Mesenchymal stem cell (in vitro differentiated cells and primary cell): Measurements from ENCODE around the gene IL3.

ENCODE experiments used
- DNase-seq: peaks from one replicate; pipeline ENCODE4 v3.0.0-alpha.2; 2013
- H2AFZ ChIP-seq: one replicate; pipeline ENCODE4 v1.6.1; 2013; ENCODE audit warnings: low read depth, mild to moderate bottlenecking, control low read depth, inconsistent platforms, low read length, moderate library complexity
- H2AK5ac ChIP-seq: 2 replicates; pipeline ENCODE4 v1.6.1; 2013; ENCODE audit warnings: low read length, moderate library complexity, mild to moderate bottlenecking, inconsistent platforms; ENCODE audit not compliant: severe bottlenecking
- H2BK120ac ChIP-seq: one replicate; pipeline ENCODE4 v1.6.1; 2013; ENCODE audit warnings: low read depth, mild to moderate bottlenecking, inconsistent platforms, low read length, moderate library complexity
- H2BK12ac ChIP-seq, 2 experiments: one replicate each; pipeline ENCODE4 v1.6.1; 2013; ENCODE audit warnings: inconsistent platforms in 2 of 2, low read length in 2 of 2, mild to moderate bottlenecking in 2 of 2, moderate library complexity in 2 of 2, control low read depth in 1 of 2
- H2BK15ac ChIP-seq: one replicate; pipeline ENCODE4 v1.6.1; 2013; ENCODE audit warnings: mild to moderate bottlenecking, low read depth, inconsistent platforms; ENCODE audit not compliant: poor library complexity, severe bottlenecking
- H2BK5ac ChIP-seq: 2 replicates; pipeline ENCODE4 v1.6.1; 2013; ENCODE audit warnings: low read depth, mild to moderate bottlenecking, low read length, control low read depth, inconsistent platforms; ENCODE audit not compliant: poor library complexity, severe bottlenecking
- H3K14ac ChIP-seq, 2 experiments: one replicate each; pipeline ENCODE4 v1.6.1; 2013; ENCODE audit warnings: inconsistent platforms in 2 of 2, low read length in 2 of 2, control low read depth in 1 of 2, mild to moderate bottlenecking in 1 of 2, moderate library complexity in 1 of 2
- H3K18ac ChIP-seq, 2 experiments: one replicate each; pipeline ENCODE4 v1.6.1; 2013; ENCODE audit warnings: inconsistent platforms in 2 of 2, low read length in 2 of 2, control low read depth in 1 of 2, low read depth in 1 of 2, mild to moderate bottlenecking in 1 of 2
- H3K23ac ChIP-seq, 2 experiments: one replicate each; pipeline ENCODE4 v1.6.1; 2013; ENCODE audit warnings: inconsistent platforms in 2 of 2, low read length in 2 of 2, mild to moderate bottlenecking in 2 of 2, moderate library complexity in 2 of 2, control low read depth in 1 of 2
- H3K27ac ChIP-seq: 2 replicates; pipeline ENCODE4 v1.5.1; 2013; ENCODE audit warnings: mild to moderate bottlenecking, moderate library complexity, low read length, control low read depth, inconsistent platforms; ENCODE audit not compliant: poor library complexity, severe bottlenecking
- H3K27me3 ChIP-seq, 2 experiments: 2 replicates each; pipeline versions ENCODE4 v1.6.1 to v1.7.0; 2013; ENCODE audit warnings: low read length in 2 of 2, mild to moderate bottlenecking in 2 of 2, moderate library complexity in 2 of 2, control low read depth in 1 of 2, inconsistent platforms in 1 of 2; ENCODE audit not compliant: control insufficient read depth in 1 of 2, insufficient read depth in 1 of 2
- H3K36me3 ChIP-seq, 2 experiments: 2 replicates each; pipeline versions ENCODE4 v1.6.1 to v1.7.0; 2013; ENCODE audit warnings: low read length in 2 of 2, control low read depth in 1 of 2, inconsistent platforms in 1 of 2, low read depth in 1 of 2, mild to moderate bottlenecking in 1 of 2; ENCODE audit not compliant: insufficient read depth in 2 of 2, control insufficient read depth in 1 of 2
- H3K4ac ChIP-seq, 2 experiments: one replicate each; pipeline ENCODE4 v1.6.1; 2013; ENCODE audit warnings: inconsistent platforms in 2 of 2, low read length in 2 of 2, mild to moderate bottlenecking in 2 of 2, moderate library complexity in 2 of 2, control low read depth in 1 of 2, low read depth in 1 of 2
- H3K4me1 ChIP-seq: 2 replicates; pipeline ENCODE4 v1.6.1; 2013; ENCODE audit warnings: low read depth, low read length, control low read depth; ENCODE audit not compliant: control insufficient read depth, insufficient read depth
- H3K4me2 ChIP-seq: 2 replicates; pipeline ENCODE4 v1.6.1; 2013; ENCODE audit warnings: low read length, mild to moderate bottlenecking, inconsistent platforms; ENCODE audit not compliant: poor library complexity, severe bottlenecking
- H3K4me3 ChIP-seq, 2 experiments: 2 replicates each; pipeline versions ENCODE4 v1.5.1 to v1.7.0; 2013; ENCODE audit warnings: low read length in 2 of 2, mild to moderate bottlenecking in 2 of 2, control low read depth in 1 of 2, low read depth in 1 of 2; ENCODE audit not compliant: insufficient read depth in 1 of 2
- H3K79me1 ChIP-seq: replicated peaks from 2 replicates; pipeline ENCODE4 v1.6.1; 2013; ENCODE audit warnings: mild to moderate bottlenecking, control low read depth, low read length, inconsistent platforms; ENCODE audit not compliant: poor library complexity, severe bottlenecking
- H3K9ac ChIP-seq: 2 replicates; pipeline ENCODE4 v1.7.0; 2013; ENCODE audit warnings: mild to moderate bottlenecking, low read length, moderate library complexity
- H3K9me3 ChIP-seq: 2 replicates; pipeline ENCODE4 v1.7.0; 2013; ENCODE audit warnings: mild to moderate bottlenecking, low read length; ENCODE audit not compliant: control insufficient read depth
- H4K8ac ChIP-seq: one replicate; pipeline ENCODE4 v1.6.1; 2013; ENCODE audit warnings: inconsistent platforms, mild to moderate bottlenecking, low read length, moderate library complexity
- H4K91ac ChIP-seq: one replicate; pipeline ENCODE4 v1.6.1; 2013; ENCODE audit warnings: mild to moderate bottlenecking, low read length, inconsistent platforms
- WGBS: methylation state at CpG from one replicate; pipeline ENCODE4 v1.1.7; 2013; ENCODE audit warnings: mixed read lengths; 5-methylcytosine and 5-hydroxymethylcytosine counted together

IL3 gene

DNA sequence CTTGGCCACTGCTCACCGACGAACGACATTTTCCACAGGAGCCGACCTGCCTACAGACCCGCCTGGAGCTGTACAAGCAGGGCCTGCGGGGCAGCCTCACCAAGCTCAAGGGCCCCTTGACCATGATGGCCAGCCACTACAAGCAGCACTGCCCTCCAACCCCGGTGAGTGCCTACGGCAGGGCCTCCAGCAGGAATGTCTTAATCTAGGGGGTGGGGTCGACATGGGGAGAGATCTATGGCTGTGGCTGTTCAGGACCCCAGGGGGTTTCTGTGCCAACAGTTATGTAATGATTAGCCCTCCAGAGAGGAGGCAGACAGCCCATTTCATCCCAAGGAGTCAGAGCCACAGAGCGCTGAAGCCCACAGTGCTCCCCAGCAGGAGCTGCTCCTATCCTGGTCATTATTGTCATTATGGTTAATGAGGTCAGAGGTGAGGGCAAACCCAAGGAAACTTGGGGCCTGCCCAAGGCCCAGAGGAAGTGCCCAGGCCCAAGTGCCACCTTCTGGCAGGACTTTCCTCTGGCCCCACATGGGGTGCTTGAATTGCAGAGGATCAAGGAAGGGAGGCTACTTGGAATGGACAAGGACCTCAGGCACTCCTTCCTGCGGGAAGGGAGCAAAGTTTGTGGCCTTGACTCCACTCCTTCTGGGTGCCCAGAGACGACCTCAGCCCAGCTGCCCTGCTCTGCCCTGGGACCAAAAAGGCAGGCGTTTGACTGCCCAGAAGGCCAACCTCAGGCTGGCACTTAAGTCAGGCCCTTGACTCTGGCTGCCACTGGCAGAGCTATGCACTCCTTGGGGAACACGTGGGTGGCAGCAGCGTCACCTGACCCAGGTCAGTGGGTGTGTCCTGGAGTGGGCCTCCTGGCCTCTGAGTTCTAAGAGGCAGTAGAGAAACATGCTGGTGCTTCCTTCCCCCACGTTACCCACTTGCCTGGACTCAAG, 14.6 kb downstream of the IL3 start:
- Histone ChIP-seq H3K9ac (no peak overlapping the region), H4K8ac (no peak overlapping the region), H3K9me3 (no peaks in the 10 kb centered on the region), H3K79me1 (no peaks in the 10 kb centered on the region), H3K27ac (no peak overlapping the region), H3K4ac (no peak overlapping the region), H2BK15ac (peak overlapping the region; percentile 48), H3K4me1 (peaks cover 19% of the 10 kb centered on the region), H3K18ac (no peak overlapping the region), H2BK5ac (peak overlapping the region; percentile 59), H3K36me3 (no peaks in the 10 kb centered on the region), H3K14ac (no peak overlapping the region), H2BK120ac (no peak overlapping the region), H2AFZ (no peak overlapping the region), H2BK12ac (no peak overlapping the region), H3K4me3 (no peak overlapping the region), H3K23ac (no peak overlapping the region), H3K4me2 (no peak overlapping the region), H3K27me3 (no peaks in the 10 kb centered on the region), H4K91ac (no peak overlapping the region), H2AK5ac (no peak overlapping the region)
- WGBS = 85% methylated on average over 16 of the region's 16 CpGs
- DNase-seq = no peak

DNA sequence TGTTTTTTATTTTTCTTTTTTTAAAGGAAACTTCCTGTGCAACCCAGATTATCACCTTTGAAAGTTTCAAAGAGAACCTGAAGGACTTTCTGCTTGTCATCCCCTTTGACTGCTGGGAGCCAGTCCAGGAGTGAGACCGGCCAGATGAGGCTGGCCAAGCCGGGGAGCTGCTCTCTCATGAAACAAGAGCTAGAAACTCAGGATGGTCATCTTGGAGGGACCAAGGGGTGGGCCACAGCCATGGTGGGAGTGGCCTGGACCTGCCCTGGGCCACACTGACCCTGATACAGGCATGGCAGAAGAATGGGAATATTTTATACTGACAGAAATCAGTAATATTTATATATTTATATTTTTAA, 15.2 kb downstream of the IL3 start:
- no peak overlapping the region for H3K14ac ChIP-seq
- no peak overlapping the region for H3K18ac ChIP-seq
- no peaks in the 10 kb centered on the region for H3K36me3 ChIP-seq
- no peaks in the 10 kb centered on the region for H3K79me1 ChIP-seq
- no peak overlapping the region for H2BK120ac ChIP-seq
- no peak overlapping the region for H4K91ac ChIP-seq
- H3K27ac ChIP-seq = no peak overlapping the region
- WGBS = 95% methylated on average over 2 of the region's 2 CpGs
- no peak overlapping the region for H3K4me2 ChIP-seq
- H2BK15ac ChIP-seq = no peak overlapping the region
- no peaks in the 10 kb centered on the region for H3K9me3 ChIP-seq
- no peaks in the 10 kb centered on the region for H3K27me3 ChIP-seq
- H2BK5ac ChIP-seq = no peak overlapping the region
- no peak overlapping the region for H3K4me3 ChIP-seq
- peak overlapping the region in 1 of 2 experiments; percentile 41 for H3K23ac ChIP-seq
- no peak overlapping the region for H2AK5ac ChIP-seq
- no peak overlapping the region for H2AFZ ChIP-seq
- H2BK12ac ChIP-seq = no peak overlapping the region
- H3K9ac ChIP-seq = no peak overlapping the region
- DNase-seq = no peak
- H3K4ac ChIP-seq = no peak overlapping the region
- no peak overlapping the region for H4K8ac ChIP-seq
- H3K4me1 ChIP-seq = peaks cover 19% of the 10 kb centered on the region

DNA sequence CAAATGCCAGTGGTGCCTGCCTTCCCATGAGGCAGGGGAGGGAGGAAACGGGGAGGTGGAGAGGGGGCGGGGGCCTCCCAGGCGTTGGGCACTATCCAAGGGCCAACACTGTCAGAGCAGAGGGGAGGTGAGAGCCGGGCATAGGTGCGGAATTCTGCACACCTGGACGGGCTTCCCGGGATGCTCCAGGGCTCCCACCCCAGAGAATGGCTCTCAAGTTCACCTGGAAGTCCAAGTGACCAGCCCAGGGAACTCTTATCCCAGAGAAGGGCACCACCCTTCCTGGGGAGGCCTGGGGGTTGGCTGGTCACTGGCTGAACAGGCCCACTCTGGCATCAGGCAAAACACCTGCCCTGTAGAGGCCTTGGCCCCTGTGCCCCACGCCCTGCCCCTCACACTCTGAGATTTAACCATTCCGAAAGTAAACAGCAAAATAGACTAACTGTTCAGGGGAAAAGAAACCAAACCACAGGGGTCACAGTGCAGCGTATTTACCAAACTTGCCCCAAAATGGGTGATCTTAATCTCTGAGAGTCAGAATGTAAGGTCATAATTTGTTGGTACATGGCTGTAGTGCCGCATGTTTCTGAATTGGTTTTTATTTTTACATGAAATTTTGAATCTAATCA, 15.9 kb downstream of the IL3 start:
- Histone ChIP-seq H2BK5ac (no peak overlapping the region), H2BK15ac (peak overlapping the region; percentile 26), H3K18ac (no peak overlapping the region), H3K79me1 (no peaks in the 10 kb centered on the region), H3K36me3 (no peaks in the 10 kb centered on the region), H3K9ac (no peak overlapping the region), H2BK120ac (no peak overlapping the region), H3K4ac (no peak overlapping the region), H3K23ac (no peak overlapping the region), H2BK12ac (no peak overlapping the region), H4K91ac (no peak overlapping the region), H3K27me3 (no peaks in the 10 kb centered on the region), H3K14ac (no peak overlapping the region), H3K4me2 (no peak overlapping the region), H4K8ac (no peak overlapping the region), H2AK5ac (no peak overlapping the region), H3K4me1 (peaks cover 19% of the 10 kb centered on the region), H3K9me3 (no peaks in the 10 kb centered on the region), H3K4me3 (no peak overlapping the region), H2AFZ (no peak overlapping the region), H3K27ac (no peak overlapping the region)
- 93% methylated on average over 10 of the region's 11 CpGs for WGBS
- peak; percentile 10 for DNase-seq

DNA sequence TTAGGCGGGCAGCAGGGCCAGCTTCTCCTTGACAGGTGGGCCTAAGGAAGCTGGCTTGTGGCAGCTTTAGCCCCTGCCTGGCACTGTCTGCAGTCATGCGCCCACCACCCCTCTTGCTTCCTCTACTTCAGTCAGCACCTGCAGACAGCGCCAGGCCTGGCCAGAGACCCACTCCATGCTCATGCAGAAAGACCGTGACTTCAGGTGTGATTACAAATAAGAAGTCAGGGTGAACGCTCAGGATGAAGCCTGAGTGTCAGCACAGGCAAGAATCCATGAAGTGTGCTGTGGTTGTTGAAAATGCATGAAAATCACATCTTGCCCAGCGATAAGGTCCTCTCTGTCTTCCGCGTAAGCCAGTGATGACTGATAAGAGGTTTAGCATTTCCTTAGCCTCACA, 16.5 kb downstream of the IL3 start:
- Histone ChIP-seq H3K23ac (no peak overlapping the region), H3K4me1 (peaks cover 19% of the 10 kb centered on the region), H2AK5ac (no peak overlapping the region), H3K9ac (no peak overlapping the region), H3K9me3 (no peaks in the 10 kb centered on the region), H4K8ac (no peak overlapping the region), H3K14ac (no peak overlapping the region), H3K4me3 (no peak overlapping the region), H2BK15ac (no peak overlapping the region), H3K18ac (no peak overlapping the region), H2BK12ac (no peak overlapping the region), H3K27me3 (no peaks in the 10 kb centered on the region), H3K36me3 (no peaks in the 10 kb centered on the region), H3K4me2 (no peak overlapping the region), H3K79me1 (no peaks in the 10 kb centered on the region), H2BK120ac (no peak overlapping the region), H2BK5ac (no peak overlapping the region), H3K27ac (no peak overlapping the region), H3K4ac (no peak overlapping the region), H2AFZ (no peak overlapping the region), H4K91ac (no peak overlapping the region)
- DNase-seq = no peak
- 97% methylated on average over 8 of the region's 8 CpGs for WGBS
